ENCODE measurements around the gene OTOGL. TPM values are rescaled to one million over a fixed set of nuclear protein-coding genes. Genes with fewer than 3 reads are reported as not detected.

OTOGL gene
- total RNA-seq, 1 experiment from 2014 or later: 0.44 TPM

GRCh38 chr12:80195737-80196136, 96.4 kb downstream of the OTOGL start:
- Histone ChIP-seq H3K9me2 (replicated peaks; ENCODE audit: low read length) (no peaks in the 10 kb centered on the region), H3K4me1 (ENCODE audit: insufficient read depth, low read length) (no peaks in the 10 kb centered on the region), H3K4me3 (ENCODE audit: low read length) (no peak overlapping the region), H2AFZ (ENCODE audit: low read length) (no peak overlapping the region), H3K79me2 (ENCODE audit: low read length) (no peaks in the 10 kb centered on the region), H3K27ac (ENCODE audit: low read length) (no peak overlapping the region), H3K9ac (ENCODE audit: low read length) (no peak overlapping the region), H4K20me1 (ENCODE audit: low read length) (no peaks in the 10 kb centered on the region), H3K27me3 (ENCODE audit: low read length) (no peaks in the 10 kb centered on the region), H3K9me3 (ENCODE audit: low read length) (no peaks in the 10 kb centered on the region), H3K36me3 (ENCODE audit: low read depth, low read length) (no peaks in the 10 kb centered on the region), H3K4me2 (ENCODE audit: low read length) (no peak overlapping the region), H3F3A (ENCODE audit: low read length, unreplicated experiment) (no peaks in the 10 kb centered on the region)
- TF ChIP-seq EZH2phosphoT487 (IDR thresholded peaks at IDR 0.05; ENCODE audit: borderline replicate concordance, low read length) (no peak), EZH2 (IDR thresholded peaks at IDR 0.05; ENCODE audit: low read length, unreplicated experiment) (no peak), CTCF (conservative IDR thresholded peaks at IDR 0.05; ENCODE audit: low read depth, low read length) (no peak)
- BruUV-seq (replicated peaks): no TSS peak
- POLR2A ChIA-PET (ENCODE audit: unreplicated experiment): no interaction called here
- intact Hi-C loops (cut with micrococcal nuclease): loop anchor here (1.0 to 10.0 kb wide), 3 partner anchors 75 to 1059 kb away; no protein-coding TSS in a partner anchor
- ATAC-seq (no peak), DNase-seq (no peak)
- CTCF ChIA-PET: interaction anchor here (0.6 to 1.6 kb wide), 3 partner anchors 74 to 1062 kb away, joined by 3 to 50 read pairs (median 5); no protein-coding TSS in a partner anchor

GRCh38 chr12:80196419-80196818, 97.1 kb downstream of the OTOGL start:
- no peak for TF ChIP-seq CTCF (conservative IDR thresholded peaks at IDR 0.05; ENCODE audit: low read depth, low read length)
- TF ChIP-seq EZH2 (IDR thresholded peaks at IDR 0.05; ENCODE audit: low read length, unreplicated experiment): no peak
- no peak for TF ChIP-seq EZH2phosphoT487 (IDR thresholded peaks at IDR 0.05; ENCODE audit: borderline replicate concordance, low read length)
- H3K4me1 ChIP-seq (ENCODE audit: insufficient read depth, low read length): no peaks in the 10 kb centered on the region
- H3K27me3 ChIP-seq (ENCODE audit: low read length): no peaks in the 10 kb centered on the region
- H3K9me3 ChIP-seq (ENCODE audit: low read length): no peaks in the 10 kb centered on the region
- no peak overlapping the region for H3K27ac ChIP-seq (ENCODE audit: low read length)
- H4K20me1 ChIP-seq (ENCODE audit: low read length): no peaks in the 10 kb centered on the region
- ATAC-seq (no peak), DNase-seq (no peak)
- H3K36me3 ChIP-seq (ENCODE audit: low read depth, low read length): no peaks in the 10 kb centered on the region
- BruUV-seq (replicated peaks): no TSS peak
- no peak overlapping the region for H3K4me2 ChIP-seq (ENCODE audit: low read length)
- H3K9ac ChIP-seq (ENCODE audit: low read length): no peak overlapping the region
- intact Hi-C loops (cut with micrococcal nuclease): loop anchor here (10.0 kb wide), 2 partner anchors 218 to 1058 kb away; no protein-coding TSS in a partner anchor
- no peaks in the 10 kb centered on the region for H3K79me2 ChIP-seq (ENCODE audit: low read length)
- H3F3A ChIP-seq (ENCODE audit: low read length, unreplicated experiment): no peaks in the 10 kb centered on the region
- H3K9me2 ChIP-seq (replicated peaks; ENCODE audit: low read length): no peaks in the 10 kb centered on the region
- no peak overlapping the region for H3K4me3 ChIP-seq (ENCODE audit: low read length)
- POLR2A ChIA-PET (ENCODE audit: unreplicated experiment): no interaction called here
- CTCF ChIA-PET: no interaction called here
- H2AFZ ChIP-seq (ENCODE audit: low read length): no peak overlapping the region

- H3K36me3 ChIP-seq (ENCODE audit: low read depth, low read length): no peaks in the 10 kb centered on the region
- no peaks in the 10 kb centered on the region for H3K9me3 ChIP-seq (ENCODE audit: low read length)
- no peak for DNase-seq
- no peak overlapping the region for H3K9ac ChIP-seq (ENCODE audit: low read length)
- TF ChIP-seq EZH2 (IDR thresholded peaks at IDR 0.05; ENCODE audit: low read length, unreplicated experiment) (no peak), CTCF (conservative IDR thresholded peaks at IDR 0.05; ENCODE audit: low read depth, low read length) (no peak), EZH2phosphoT487 (IDR thresholded peaks at IDR 0.05; ENCODE audit: borderline replicate concordance, low read length) (no peak)
- H3K4me2 ChIP-seq (ENCODE audit: low read length): no peak overlapping the region
- BruUV-seq (replicated peaks): no TSS peak
- H3K9me2 ChIP-seq (replicated peaks; ENCODE audit: low read length): no peaks in the 10 kb centered on the region
- no peak overlapping the region for H2AFZ ChIP-seq (ENCODE audit: low read length)
- intact Hi-C loops (cut with micrococcal nuclease): loop anchor here (10.0 kb wide), 2 partner anchors 216 to 1056 kb away; no protein-coding TSS in a partner anchor
- POLR2A ChIA-PET (ENCODE audit: unreplicated experiment): no interaction called here
- no peak overlapping the region for H3K4me3 ChIP-seq (ENCODE audit: low read length)
- no peak for ATAC-seq
- no peaks in the 10 kb centered on the region for H3F3A ChIP-seq (ENCODE audit: low read length, unreplicated experiment)
- no peaks in the 10 kb centered on the region for H3K4me1 ChIP-seq (ENCODE audit: insufficient read depth, low read length)
- no peaks in the 10 kb centered on the region for H3K27me3 ChIP-seq (ENCODE audit: low read length)
- CTCF ChIA-PET: no interaction called here
- no peaks in the 10 kb centered on the region for H4K20me1 ChIP-seq (ENCODE audit: low read length)
- no peak overlapping the region for H3K27ac ChIP-seq (ENCODE audit: low read length)
- no peaks in the 10 kb centered on the region for H3K79me2 ChIP-seq (ENCODE audit: low read length)
Measured at GRCh38 chr12:80198782-80199337, 99.5 kb downstream of the OTOGL start.

Measured in PC-3 (cell line).